OCI-LY3 (cell line): ENCODE results near the gene SDK2.

ENCODE experiments used
- EZH2phosphoT487 ChIP-seq: fragments of 200-600 bp; shearing (Covaris generic); IDR thresholded peaks from 2 replicates; pipeline ENCODE4 v1.6.1; 2018; ENCODE audit warnings: antibody characterized with exemption, mixed run types, low read depth
- TF ChIP-seq, protein P1 (sequence below): fragments of 200-600, 300-600 bp; sonication (generic); IDR thresholded peaks from 2 replicates; pipeline ENCODE4 v1.5.1; 2014; ENCODE audit warnings: antibody characterized with exemption, low read length, low read depth

DNA sequence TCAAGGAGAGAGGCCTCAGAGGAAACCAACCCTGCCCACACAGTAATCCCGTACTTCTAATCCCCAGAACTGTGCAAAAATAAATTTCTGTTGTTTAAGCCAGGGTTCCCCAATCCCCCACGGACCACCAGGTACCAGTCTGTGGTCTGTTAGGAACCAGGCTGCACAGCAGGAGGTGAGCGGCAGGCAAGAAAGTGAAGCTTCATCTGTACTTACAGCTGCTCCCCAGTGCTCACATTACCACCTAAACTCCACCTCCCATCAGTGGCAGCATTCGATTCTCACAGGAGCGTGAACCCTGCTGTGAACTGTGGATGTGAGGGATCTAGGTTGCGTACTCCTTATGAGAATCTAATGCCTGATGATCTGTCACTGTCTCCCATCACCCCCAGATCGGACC lies 231.3 kb downstream of the SDK2 start:
- TF ChIP-seq, protein P1, sequence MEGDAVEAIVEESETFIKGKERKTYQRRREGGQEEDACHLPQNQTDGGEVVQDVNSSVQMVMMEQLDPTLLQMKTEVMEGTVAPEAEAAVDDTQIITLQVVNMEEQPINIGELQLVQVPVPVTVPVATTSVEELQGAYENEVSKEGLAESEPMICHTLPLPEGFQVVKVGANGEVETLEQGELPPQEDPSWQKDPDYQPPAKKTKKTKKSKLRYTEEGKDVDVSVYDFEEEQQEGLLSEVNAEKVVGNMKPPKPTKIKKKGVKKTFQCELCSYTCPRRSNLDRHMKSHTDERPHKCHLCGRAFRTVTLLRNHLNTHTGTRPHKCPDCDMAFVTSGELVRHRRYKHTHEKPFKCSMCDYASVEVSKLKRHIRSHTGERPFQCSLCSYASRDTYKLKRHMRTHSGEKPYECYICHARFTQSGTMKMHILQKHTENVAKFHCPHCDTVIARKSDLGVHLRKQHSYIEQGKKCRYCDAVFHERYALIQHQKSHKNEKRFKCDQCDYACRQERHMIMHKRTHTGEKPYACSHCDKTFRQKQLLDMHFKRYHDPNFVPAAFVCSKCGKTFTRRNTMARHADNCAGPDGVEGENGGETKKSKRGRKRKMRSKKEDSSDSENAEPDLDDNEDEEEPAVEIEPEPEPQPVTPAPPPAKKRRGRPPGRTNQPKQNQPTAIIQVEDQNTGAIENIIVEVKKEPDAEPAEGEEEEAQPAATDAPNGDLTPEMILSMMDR = no peak
- TF ChIP-seq EZH2phosphoT487 = no peak
